ENCODE results near the gene IRF1. TPM values are rescaled to one million over a fixed set of nuclear protein-coding genes. Genes with fewer than 3 reads are reported as not detected.

IRF1 gene
- total and polyA plus RNA-seq, 4 donors: 9.5 to 42.6 (median 24.7) TPM

DNA sequence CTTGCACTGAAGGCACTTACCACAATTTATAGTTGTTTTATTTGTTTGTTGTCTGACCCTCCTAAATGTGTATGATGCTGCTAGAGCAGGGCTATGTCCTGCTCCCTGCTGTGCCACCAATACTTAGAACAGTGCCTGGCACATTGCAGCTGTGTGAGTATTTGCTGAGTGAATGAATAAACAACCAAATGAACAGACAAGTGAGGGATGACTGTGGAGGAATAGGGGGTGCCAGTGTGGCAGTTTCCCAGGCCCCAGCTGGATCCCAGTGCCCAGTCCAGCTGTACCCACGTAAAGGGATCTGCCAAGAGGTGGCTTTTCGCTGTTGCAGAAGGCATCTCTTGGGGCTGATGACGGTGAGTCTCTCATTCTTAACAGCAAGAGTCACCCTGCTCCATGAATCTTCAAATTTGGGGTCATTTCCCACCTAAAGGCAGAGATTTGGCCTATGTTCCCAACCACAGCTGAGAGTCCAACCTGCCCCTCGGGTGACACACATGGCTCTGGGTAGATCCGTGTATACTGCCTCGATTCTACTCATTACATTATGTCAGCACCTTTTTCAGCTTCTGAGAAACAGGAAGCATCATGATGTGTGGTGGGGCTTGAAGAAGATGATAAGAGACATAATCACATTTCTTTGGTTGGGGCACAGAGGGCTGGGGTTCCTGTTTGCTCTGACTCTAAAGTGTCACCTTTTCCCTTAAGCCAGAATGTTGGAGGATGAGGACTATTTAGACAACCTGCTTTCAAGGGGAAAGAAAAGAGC, 38.5 kb upstream of the IRF1 start:
- peaks cover 0 to 7% (median 0%) of the 10 kb centered on the region in 4 donors for H3K4me1 ChIP-seq (ENCODE audit: control insufficient read depth in 4 of 4, insufficient read depth in 4 of 4, low read length in 3 of 4)
- no peak overlapping the region for H3K9ac ChIP-seq (ENCODE audit: low read depth in 1 of 2, low read length in 2 of 2)
- no peak overlapping the region for H3K4me3 ChIP-seq (ENCODE audit: low read depth in 1 of 3, low read length in 3 of 3)
- no peaks in the 10 kb centered on the region for H3K36me3 ChIP-seq (ENCODE audit: control insufficient read depth in 4 of 4, insufficient read depth in 3 of 4, low read depth in 1 of 4, low read length in 3 of 4)
- no peak overlapping the region for H3K27ac ChIP-seq (ENCODE audit: low read depth in 1 of 2, low read length in 2 of 2)
- WGBS: 81% methylated on average over 6 of the region's 6 CpGs
- DNase-seq (ENCODE audit: low spot score): no peak
- no peaks in the 10 kb centered on the region for H3K27me3 ChIP-seq (ENCODE audit: control insufficient read depth in 4 of 4, insufficient read depth in 4 of 4, low read length in 3 of 4)
- no peaks in the 10 kb centered on the region for H3K9me3 ChIP-seq (ENCODE audit: control insufficient read depth in 4 of 4, low read length in 3 of 4)
- TF ChIP-seq YY1 (IDR thresholded peaks at IDR 0.05) (no peak), SP1 (IDR thresholded peaks at IDR 0.05) (no peak), GABPA (IDR thresholded peaks at IDR 0.05 in 1 of 2, conservative IDR thresholded peaks at IDR 0.05 in 1 of 2) (no peak), NR2F2 (IDR thresholded peaks at IDR 0.05) (no peak), FOXA1 (IDR thresholded peaks at IDR 0.05) (no peak), JUND (IDR thresholded peaks at IDR 0.05) (no peak), CTCF (IDR thresholded peaks at IDR 0.05; ENCODE audit: low read depth, low read length, missing input control) (no peak), HNF4G (IDR thresholded peaks at IDR 0.05) (no peak), REST (IDR thresholded peaks at IDR 0.05) (no peak)
- TF ChIP-seq, protein P1, sequence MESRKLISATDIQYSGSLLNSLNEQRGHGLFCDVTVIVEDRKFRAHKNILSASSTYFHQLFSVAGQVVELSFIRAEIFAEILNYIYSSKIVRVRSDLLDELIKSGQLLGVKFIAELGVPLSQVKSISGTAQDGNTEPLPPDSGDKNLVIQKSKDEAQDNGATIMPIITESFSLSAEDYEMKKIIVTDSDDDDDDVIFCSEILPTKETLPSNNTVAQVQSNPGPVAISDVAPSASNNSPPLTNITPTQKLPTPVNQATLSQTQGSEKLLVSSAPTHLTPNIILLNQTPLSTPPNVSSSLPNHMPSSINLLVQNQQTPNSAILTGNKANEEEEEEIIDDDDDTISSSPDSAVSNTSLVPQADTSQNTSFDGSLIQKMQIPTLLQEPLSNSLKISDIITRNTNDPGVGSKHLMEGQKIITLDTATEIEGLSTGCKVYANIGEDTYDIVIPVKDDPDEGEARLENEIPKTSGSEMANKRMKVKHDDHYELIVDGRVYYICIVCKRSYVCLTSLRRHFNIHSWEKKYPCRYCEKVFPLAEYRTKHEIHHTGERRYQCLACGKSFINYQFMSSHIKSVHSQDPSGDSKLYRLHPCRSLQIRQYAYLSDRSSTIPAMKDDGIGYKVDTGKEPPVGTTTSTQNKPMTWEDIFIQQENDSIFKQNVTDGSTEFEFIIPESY (IDR thresholded peaks at IDR 0.05): no peak

DNA sequence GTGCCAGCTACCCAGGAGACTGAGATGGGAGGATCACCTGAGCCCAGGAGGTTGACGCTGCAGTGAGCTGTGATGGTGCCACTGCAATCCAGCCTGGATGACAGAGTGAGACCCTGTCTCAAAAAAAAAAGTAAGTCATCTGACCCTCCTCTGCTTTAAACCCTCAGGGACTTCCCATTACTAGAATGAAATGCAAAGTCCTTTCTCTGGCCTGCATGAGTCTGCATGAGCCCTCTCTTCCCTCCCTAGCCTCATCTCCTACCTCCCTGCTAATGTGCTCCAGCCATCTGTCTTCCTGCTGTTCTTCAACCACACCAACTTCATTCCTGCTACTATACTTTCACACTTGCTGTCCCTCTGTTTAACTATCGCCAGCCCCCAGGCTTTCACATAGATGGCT, 37.4 kb upstream of the IRF1 start:
- WGBS: 91% methylated on average over 2 of the region's 2 CpGs
- H3K36me3 ChIP-seq (ENCODE audit: control insufficient read depth in 4 of 4, insufficient read depth in 3 of 4, low read depth in 1 of 4, low read length in 3 of 4): no peaks in the 10 kb centered on the region
- H3K27me3 ChIP-seq (ENCODE audit: control insufficient read depth in 4 of 4, insufficient read depth in 4 of 4, low read length in 3 of 4): no peaks in the 10 kb centered on the region
- H3K27ac ChIP-seq (ENCODE audit: low read depth in 1 of 2, low read length in 2 of 2): no peak overlapping the region
- H3K9me3 ChIP-seq (ENCODE audit: control insufficient read depth in 4 of 4, low read length in 3 of 4): no peaks in the 10 kb centered on the region
- no peak for DNase-seq (ENCODE audit: low spot score)
- peaks cover 0 to 7% (median 0%) of the 10 kb centered on the region in 4 donors for H3K4me1 ChIP-seq (ENCODE audit: control insufficient read depth in 4 of 4, insufficient read depth in 4 of 4, low read length in 3 of 4)
- no peak overlapping the region for H3K9ac ChIP-seq (ENCODE audit: low read depth in 1 of 2, low read length in 2 of 2)
- no peak for TF ChIP-seq GABPA (IDR thresholded peaks at IDR 0.05 in 1 of 2, conservative IDR thresholded peaks at IDR 0.05 in 1 of 2)
- H3K4me3 ChIP-seq (ENCODE audit: low read depth in 1 of 3, low read length in 3 of 3): no peak overlapping the region

All from liver (tissue), 9 donors.